ENCODE measurements around the gene MYL6.

DNA sequence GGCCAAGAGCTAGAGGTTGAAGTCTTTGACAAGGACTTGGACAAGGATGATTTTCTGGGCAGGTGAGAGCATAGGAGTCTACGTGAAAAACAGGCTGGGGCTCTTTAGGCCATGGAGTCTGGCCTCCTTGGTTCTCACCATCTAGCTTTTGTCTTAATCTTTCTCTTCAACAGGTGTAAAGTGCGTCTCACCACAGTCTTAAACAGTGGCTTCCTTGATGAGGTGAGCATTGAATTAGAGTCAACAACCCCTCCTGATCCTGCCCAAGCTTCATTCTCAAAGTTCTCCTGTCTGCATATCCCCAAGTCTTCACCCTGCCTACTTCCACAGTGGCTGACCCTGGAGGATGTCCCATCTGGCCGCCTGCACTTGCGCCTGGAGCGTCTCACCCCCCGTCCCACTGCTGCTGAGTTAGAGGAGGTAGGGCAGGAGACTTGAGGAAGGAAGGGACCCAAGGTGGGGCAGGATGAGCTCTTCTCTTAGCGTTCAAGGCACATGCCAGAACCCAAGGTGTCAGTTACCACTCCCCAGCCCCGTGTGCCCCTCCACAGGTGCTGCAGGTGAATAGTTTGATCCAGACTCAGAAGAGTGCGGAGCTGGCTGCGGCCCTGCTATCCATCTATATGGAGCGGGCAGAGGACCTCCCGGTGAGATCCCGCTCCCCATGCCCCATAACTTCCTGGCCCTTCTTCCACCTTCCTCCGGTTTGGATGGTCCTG, 20.1 kb upstream of the MYL6 start:
- TF ChIP-seq, protein P1, sequence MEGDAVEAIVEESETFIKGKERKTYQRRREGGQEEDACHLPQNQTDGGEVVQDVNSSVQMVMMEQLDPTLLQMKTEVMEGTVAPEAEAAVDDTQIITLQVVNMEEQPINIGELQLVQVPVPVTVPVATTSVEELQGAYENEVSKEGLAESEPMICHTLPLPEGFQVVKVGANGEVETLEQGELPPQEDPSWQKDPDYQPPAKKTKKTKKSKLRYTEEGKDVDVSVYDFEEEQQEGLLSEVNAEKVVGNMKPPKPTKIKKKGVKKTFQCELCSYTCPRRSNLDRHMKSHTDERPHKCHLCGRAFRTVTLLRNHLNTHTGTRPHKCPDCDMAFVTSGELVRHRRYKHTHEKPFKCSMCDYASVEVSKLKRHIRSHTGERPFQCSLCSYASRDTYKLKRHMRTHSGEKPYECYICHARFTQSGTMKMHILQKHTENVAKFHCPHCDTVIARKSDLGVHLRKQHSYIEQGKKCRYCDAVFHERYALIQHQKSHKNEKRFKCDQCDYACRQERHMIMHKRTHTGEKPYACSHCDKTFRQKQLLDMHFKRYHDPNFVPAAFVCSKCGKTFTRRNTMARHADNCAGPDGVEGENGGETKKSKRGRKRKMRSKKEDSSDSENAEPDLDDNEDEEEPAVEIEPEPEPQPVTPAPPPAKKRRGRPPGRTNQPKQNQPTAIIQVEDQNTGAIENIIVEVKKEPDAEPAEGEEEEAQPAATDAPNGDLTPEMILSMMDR (IDR thresholded peaks at IDR 0.05): no peak
- TF ChIP-seq POLR2A (IDR thresholded peaks at IDR 0.05): no peak

Data from uterus (tissue), 2 donors.